ENCODE data around the gene KLHL2. TPM values are rescaled to one million over a fixed set of nuclear protein-coding genes. Genes with fewer than 3 reads are reported as not detected.

KLHL2 gene
- total RNA-seq, 1 donor = 16.4 TPM

DNA sequence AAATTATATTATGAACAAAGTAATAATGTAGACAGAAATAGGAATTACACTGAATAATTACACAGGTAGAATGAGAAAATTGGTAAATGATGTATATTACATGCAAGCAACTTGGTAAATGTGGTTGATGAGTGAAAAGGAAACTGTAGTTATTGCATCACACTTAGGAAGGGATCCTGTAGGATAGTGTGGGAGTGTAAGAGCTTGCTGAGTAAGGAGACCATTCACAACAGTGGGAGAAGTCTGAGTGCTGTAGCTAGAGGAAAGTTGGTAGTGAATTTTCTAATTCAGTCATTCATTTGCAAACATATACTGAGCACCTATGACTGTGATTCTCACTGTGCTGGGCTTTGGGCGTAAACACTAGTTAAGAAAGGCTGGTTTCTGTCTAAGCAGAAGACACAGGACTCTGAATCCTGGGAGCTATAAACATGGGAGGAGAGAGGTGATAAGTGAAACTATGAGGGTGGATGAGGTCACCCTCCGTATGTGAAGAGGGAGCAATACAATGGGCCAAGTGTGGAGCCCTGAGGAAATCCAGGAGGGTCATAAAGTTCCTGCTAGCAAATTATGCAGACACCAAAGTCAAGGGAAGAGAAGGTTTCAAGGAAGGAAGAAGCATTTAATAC, 157.2 kb downstream of the KLHL2 start:
- TF ChIP-seq, protein P1, sequence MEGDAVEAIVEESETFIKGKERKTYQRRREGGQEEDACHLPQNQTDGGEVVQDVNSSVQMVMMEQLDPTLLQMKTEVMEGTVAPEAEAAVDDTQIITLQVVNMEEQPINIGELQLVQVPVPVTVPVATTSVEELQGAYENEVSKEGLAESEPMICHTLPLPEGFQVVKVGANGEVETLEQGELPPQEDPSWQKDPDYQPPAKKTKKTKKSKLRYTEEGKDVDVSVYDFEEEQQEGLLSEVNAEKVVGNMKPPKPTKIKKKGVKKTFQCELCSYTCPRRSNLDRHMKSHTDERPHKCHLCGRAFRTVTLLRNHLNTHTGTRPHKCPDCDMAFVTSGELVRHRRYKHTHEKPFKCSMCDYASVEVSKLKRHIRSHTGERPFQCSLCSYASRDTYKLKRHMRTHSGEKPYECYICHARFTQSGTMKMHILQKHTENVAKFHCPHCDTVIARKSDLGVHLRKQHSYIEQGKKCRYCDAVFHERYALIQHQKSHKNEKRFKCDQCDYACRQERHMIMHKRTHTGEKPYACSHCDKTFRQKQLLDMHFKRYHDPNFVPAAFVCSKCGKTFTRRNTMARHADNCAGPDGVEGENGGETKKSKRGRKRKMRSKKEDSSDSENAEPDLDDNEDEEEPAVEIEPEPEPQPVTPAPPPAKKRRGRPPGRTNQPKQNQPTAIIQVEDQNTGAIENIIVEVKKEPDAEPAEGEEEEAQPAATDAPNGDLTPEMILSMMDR (IDR thresholded peaks at IDR 0.05; ENCODE audit: insufficient read depth, low read depth, low read length) = no peak
- DNase-seq (ENCODE audit: low read depth) = peak; percentile 49

DNA sequence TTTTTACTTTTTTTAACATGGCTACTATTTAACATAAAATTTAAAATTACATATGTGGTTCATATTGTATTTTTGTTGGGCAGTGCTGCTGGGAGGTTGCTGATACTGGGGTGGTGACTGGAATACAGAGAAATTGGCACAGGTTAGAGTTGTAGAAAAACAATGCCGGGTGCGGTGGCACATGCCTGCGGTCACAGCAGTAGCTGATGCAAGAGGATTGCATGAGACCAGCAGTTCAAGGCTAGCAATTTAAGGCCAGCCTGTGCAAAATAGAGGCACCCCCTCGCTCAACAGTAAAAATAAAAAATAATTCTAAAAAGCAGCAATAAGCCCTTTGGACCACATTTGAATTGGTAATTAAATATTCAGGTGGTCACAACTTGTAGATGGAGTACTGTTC, 159.7 kb downstream of the KLHL2 start:
- TF ChIP-seq, protein P1 (IDR thresholded peaks at IDR 0.05; ENCODE audit: insufficient read depth, low read depth, low read length) = no peak
- no peak for DNase-seq (ENCODE audit: low read depth)
- H3K4me3 ChIP-seq (ENCODE audit: low read depth, low read length) = no peak overlapping the region

More for the DNA sequence above, 157.2 kb downstream of the KLHL2 start:
- H3K4me3 ChIP-seq (ENCODE audit: low read depth, low read length) = no peak overlapping the region

DNA sequence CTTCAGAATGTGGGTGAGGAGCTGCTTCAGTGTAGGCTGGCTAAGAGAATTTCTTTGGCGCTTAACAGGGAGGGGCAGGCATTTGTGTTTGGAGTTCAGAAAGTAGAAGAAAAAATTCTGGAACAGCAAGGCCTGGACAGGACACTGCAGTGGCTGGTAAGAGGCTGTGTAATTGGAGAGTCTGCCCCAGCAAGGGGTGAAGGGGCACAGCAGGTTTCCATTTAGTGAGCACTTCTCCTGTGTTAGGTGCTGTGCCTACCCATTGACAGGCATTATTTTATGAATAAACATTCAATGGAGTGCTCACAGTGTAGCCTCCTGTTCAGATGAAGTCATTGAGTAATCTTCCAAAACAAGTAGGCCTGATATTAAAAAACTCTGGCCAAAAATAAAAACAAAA, 160.8 kb downstream of the KLHL2 start:
- H3K4me3 ChIP-seq (ENCODE audit: low read depth, low read length) = no peak overlapping the region
- no peak for DNase-seq (ENCODE audit: low read depth)
- TF ChIP-seq, protein P1 (IDR thresholded peaks at IDR 0.05; ENCODE audit: insufficient read depth, low read depth, low read length) = no peak

DNA sequence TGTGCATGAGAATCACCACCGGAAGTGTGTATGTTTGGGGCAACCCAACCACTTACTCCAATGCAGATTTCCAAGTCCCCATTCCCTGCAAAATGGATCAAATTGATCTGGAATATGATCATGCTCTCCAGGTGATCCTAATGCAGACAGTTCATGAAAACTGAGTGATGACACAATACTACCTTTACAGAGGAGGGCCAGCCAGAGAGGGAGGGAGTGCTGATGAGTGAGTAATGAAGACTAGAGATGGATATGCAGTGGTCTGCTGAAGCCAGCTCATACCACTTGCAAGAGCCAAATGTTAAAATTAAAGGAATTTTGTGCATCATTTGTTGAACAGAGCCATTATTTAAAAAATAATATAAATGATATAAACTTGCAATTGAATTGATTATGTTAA, 161.2 kb downstream of the KLHL2 start:
- TF ChIP-seq, protein P1 (IDR thresholded peaks at IDR 0.05; ENCODE audit: insufficient read depth, low read depth, low read length) = no peak
- no peak for DNase-seq (ENCODE audit: low read depth)
- no peak overlapping the region for H3K4me3 ChIP-seq (ENCODE audit: low read depth, low read length)

DNA sequence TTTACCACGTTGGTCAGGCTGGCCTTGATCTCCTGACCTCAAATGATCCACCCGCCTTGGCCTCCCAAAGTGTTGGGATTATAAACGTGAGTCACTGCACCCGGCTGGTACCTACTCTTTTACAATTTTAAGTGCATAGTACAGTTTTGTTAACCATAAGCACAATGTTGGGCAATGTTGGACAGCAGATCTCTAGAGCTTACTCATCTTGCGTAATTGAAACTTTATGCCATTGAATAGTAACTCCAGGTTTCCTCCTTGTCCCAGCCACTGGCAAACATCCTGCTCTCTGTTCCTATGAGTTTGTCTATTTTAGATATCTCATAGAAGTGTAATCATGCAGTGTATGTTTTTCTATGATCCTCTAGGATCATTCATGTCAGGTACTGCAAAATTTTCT, 162.2 kb downstream of the KLHL2 start:
- H3K4me3 ChIP-seq (ENCODE audit: low read depth, low read length) = no peak overlapping the region
- TF ChIP-seq, protein P1 (IDR thresholded peaks at IDR 0.05; ENCODE audit: insufficient read depth, low read depth, low read length) = no peak
- peak; percentile 42 for DNase-seq (ENCODE audit: low read depth)

DNA sequence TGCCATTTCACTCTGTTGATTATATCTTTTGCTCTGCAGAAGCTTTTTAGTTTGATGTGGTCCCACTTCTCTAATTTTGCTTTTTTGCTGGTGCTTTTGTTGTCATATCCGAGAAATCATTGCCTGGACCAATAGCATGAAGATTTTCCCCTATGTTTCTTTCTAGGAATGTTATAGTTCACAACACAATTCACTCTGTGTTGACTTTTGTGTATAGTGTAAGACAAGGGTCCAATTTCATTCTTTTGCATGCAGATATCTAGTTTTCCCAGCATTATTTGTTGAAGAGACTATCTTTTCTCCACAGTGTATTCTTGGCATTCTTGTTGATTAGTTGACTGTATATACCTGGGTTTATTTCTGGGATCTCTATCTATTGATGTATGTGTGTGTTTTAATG, 163.2 kb downstream of the KLHL2 start:
- TF ChIP-seq, protein P1 (IDR thresholded peaks at IDR 0.05; ENCODE audit: insufficient read depth, low read depth, low read length) = no peak
- no peak overlapping the region for H3K4me3 ChIP-seq (ENCODE audit: low read depth, low read length)
- no peak for DNase-seq (ENCODE audit: low read depth)

Small RNA genes lying within 50 kb of the gene (small RNA-seq; reads per million reads assigned to genes)
- gene RNU4-87P = not detected

Other genes with a start within 250 kb of the KLHL2 start
- gene TRIM61, start 229.9 kb upstream of the KLHL2 start, total RNA-seq = 1.7 and 2.9 TPM in 2 replicates
- gene TRIM60, start 175.6 kb upstream of the KLHL2 start, total RNA-seq = under 0.01 and 0.32 TPM in 2 replicates
- 0.32 TPM in 1 of 2 replicates, not detected in the other for gene TRIM75, start 153.7 kb upstream of the KLHL2 start, total RNA-seq
- gene TMEM192, start 94.7 kb upstream of the KLHL2 start, total RNA-seq = 6.8 and 11.7 TPM in 2 replicates
- 369 and 731 TPM in 2 replicates for gene MSMO1, start 120.1 kb downstream of the KLHL2 start, total RNA-seq
- gene CPE, start 171.4 kb downstream of the KLHL2 start, total RNA-seq = 3.5 and 15.1 TPM in 2 replicates

Measured in fibroblast of villous mesenchyme (primary cell).